GM12801 (cell line): ENCODE data around the gene POT1.

Experiments
- CTCF ChIP-seq: IDR thresholded peaks from one replicate; pipeline ENCODE4 v1.5.1; 2011; ENCODE audit warnings: control low read depth; ENCODE audit not compliant: insufficient read length; ENCODE audit errors: extremely low read depth

POT1 gene

GRCh38 chr7:124779620-124780019, 150.0 kb downstream of the POT1 start:
- TF ChIP-seq CTCF: no peak

- TF ChIP-seq CTCF: no peak
Observed at GRCh38 chr7:124779194-124779593, 150.4 kb downstream of the POT1 start.

- TF ChIP-seq CTCF: no peak
Observed at GRCh38 chr7:124777268-124777667, 152.4 kb downstream of the POT1 start.

GRCh38 chr7:124776153-124776552, 153.5 kb downstream of the POT1 start:
- TF ChIP-seq CTCF: no peak

- TF ChIP-seq CTCF: no peak
Observed at GRCh38 chr7:124775422-124775821, 154.2 kb downstream of the POT1 start.

- no peak for TF ChIP-seq CTCF
Observed at GRCh38 chr7:124773938-124774337, 155.7 kb downstream of the POT1 start.

- no peak for TF ChIP-seq CTCF
Observed at GRCh38 chr7:124773339-124773738, 156.3 kb downstream of the POT1 start.
